Skin epidermis (tissue), 12 donors: ENCODE data around the gene ACSL3.

Source experiments
- H3K27ac ChIP-seq, 21 experiments: fragments of 200-600 bp; sonication (generic) in 11 of 21; one replicate each; pipeline ENCODE4 v1.5.0; 2020; ENCODE audit warnings: mild to moderate bottlenecking in 3 of 21, inconsistent platforms in 2 of 21, moderate library complexity in 2 of 21
- H3K4me3 ChIP-seq, 7 experiments: fragments of 200-600 bp; sonication (generic) in 2 of 7; one replicate each; pipeline ENCODE4 v1.5.0; 2020; ENCODE audit warnings: inconsistent platforms in 2 of 7, mild to moderate bottlenecking in 2 of 7, moderate library complexity in 1 of 7

ACSL3 gene

DNA sequence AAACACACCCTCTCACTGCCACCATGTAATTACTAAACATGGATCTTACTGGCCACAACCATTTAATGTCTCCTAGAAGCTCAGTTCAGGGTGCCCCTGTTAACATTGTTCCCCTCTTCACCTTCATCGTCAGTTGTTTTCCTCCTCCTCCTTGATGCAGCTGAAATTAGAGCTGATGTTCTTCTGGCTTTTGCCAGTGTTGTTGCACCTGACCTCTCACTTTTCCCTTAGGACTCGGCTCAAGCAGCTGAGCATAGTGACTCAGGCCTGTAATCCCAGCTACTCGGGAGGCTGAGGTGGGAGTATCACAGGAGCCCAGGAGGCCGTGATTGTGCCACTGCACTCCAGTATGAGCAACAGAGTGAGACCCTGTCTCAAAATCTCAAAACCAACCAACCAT lies 70.8 kb downstream of the ACSL3 start:
- no peak overlapping the region for H3K27ac ChIP-seq

GRCh38 chr2:222933458-222933857 lies 72.6 kb downstream of the ACSL3 start:
- Histone ChIP-seq H3K27ac (no peak overlapping the region), H3K4me3 (no peak overlapping the region)

More for the DNA sequence above, 70.8 kb downstream of the ACSL3 start:
- H3K4me3 ChIP-seq: no peak overlapping the region

- Histone ChIP-seq H3K4me3 (no peak overlapping the region), H3K27ac (no peak overlapping the region)
Observed at GRCh38 chr2:222935688-222936298, 75.0 kb downstream of the ACSL3 start.

- H3K4me3 ChIP-seq: no peak overlapping the region
- H3K27ac ChIP-seq: no peak overlapping the region
Observed at GRCh38 chr2:222936705-222937104, 75.9 kb downstream of the ACSL3 start.

DNA sequence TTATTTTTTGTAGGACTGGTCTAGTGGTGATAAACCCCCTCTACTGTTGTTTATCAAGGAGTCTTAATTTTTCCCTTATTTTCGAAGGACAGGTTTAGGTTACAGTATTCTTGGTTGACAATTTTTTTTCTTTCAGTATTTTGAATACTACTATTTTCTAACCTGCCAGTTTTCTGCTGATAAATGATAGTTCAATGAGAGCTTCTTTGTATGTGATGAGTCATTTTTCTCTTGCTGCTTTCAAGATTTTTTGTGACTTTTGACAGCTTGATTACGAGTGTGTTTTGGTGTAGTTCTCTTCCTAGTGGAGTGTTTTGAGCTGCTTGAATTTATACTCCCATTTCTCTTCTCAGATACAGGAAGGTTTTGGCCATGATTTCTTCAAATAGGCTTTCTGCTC lies 77.5 kb downstream of the ACSL3 start:
- no peak overlapping the region for H3K4me3 ChIP-seq
- no peak overlapping the region for H3K27ac ChIP-seq

DNA sequence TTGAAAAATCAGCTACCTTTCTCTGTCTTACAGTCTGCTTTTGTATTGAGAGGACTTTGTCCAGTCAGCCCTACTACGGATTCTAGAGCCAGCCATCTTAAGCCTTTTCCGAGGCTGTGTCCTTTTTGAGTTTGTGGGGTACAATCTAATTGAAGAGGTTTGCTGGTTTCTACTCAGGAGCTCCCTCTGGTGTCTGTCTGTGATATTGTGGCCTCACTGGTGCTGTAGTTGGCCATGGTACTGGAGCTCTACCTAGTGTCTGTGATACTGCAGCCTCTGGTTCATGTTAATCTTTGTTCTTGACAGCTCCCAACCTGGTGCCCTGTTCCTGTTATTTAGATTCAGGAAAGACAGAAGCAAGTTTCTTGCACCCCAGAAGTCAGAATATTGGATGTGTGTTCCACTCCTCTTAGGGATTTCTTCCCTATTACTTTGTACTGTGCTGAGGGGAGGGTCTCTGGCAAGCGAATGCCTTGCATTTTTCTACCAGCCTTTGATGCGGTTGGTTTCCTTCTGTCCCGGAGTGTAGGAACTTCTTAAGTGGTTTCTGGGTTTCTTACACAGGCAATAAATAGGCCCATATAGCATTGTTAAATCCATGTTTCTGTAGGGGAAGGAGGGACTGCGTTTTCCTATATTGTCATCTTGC lies 78.5 kb downstream of the ACSL3 start:
- H3K4me3 ChIP-seq: no peak overlapping the region
- no peak overlapping the region for H3K27ac ChIP-seq

DNA sequence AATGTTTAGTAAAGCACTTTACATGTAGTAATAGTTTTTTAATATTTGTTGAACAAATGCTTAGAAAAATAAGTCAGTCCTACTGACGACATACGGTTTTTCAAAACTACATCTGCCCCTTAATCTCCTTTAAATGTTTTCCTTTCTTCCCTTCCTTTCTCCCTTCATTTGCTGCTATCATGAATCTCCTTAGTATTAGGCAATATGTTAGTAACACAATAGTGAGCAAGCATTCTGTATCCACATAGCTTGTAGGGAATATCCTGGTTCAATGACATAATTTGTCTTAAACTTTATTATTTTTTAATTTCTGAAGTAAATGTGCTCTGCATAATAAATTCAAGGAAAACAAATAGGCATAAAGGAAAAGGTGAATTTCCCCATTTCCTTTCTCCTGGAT lies 79.1 kb downstream of the ACSL3 start:
- H3K4me3 ChIP-seq: no peak overlapping the region
- H3K27ac ChIP-seq: no peak overlapping the region

DNA sequence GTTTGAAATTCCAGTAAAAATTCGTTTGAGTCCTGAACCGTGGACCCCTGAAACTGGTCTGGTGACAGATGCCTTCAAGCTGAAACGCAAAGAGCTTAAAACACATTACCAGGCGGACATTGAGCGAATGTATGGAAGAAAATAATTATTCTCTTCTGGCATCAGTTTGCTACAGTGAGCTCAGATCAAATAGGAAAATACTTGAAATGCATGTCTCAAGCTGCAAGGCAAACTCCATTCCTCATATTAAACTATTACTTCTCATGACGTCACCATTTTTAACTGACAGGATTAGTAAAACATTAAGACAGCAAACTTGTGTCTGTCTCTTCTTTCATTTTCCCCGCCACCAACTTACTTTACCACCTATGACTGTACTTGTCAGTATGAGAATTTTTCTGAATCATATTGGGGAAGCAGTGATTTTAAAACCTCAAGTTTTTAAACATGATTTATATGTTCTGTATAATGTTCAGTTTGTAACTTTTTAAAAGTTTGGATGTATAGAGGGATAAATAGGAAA lies 80.7 kb downstream of the ACSL3 start:
- no peak overlapping the region for H3K4me3 ChIP-seq
- H3K27ac ChIP-seq: no peak overlapping the region

DNA sequence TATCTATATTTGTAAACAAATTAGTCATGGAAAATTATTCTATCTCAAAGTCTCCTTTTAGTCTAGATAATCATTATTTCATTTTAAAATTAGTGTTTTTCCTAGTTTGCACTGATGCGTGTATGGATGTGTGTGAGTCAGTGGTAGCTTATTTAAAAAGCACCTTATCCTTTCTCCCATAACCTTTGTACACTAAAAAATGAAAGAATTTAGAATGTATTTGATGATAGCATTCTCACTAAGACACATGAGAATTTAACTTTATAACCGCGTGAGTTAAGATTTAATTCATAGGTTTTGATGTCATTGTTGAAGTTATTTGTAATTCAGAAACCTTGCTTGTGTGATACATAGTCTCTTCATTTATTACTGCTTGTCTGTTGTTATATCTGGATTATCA lies 81.7 kb downstream of the ACSL3 start:
- no peak overlapping the region for H3K4me3 ChIP-seq

DNA sequence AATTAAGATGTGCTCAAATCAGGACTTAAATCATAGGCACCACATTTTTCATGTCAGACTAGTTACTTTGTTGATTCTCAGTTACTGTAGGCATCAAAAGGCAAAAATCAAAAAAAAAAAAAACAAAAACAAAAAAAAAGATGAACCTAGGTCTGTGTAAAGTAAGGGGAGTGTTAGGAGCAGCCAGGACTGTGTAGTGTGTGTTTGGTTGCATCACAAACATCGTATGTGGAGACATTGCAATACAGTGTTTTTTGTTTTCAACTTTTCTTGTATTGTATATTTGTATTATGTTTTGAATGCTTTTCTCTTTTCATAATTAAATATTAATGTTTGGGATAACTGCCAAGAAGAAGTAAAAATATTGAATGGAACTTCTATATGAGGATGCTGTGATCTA lies 82.1 kb downstream of the ACSL3 start:
- Histone ChIP-seq H3K27ac (no peak overlapping the region), H3K4me3 (no peak overlapping the region)

More for the DNA sequence above, 81.7 kb downstream of the ACSL3 start:
- no peak overlapping the region for H3K27ac ChIP-seq

GRCh38 chr2:222943820-222944219 lies 83.0 kb downstream of the ACSL3 start:
- Histone ChIP-seq H3K4me3 (no peak overlapping the region), H3K27ac (peak overlapping the region in 1 of 21 experiments; percentile 56)

DNA sequence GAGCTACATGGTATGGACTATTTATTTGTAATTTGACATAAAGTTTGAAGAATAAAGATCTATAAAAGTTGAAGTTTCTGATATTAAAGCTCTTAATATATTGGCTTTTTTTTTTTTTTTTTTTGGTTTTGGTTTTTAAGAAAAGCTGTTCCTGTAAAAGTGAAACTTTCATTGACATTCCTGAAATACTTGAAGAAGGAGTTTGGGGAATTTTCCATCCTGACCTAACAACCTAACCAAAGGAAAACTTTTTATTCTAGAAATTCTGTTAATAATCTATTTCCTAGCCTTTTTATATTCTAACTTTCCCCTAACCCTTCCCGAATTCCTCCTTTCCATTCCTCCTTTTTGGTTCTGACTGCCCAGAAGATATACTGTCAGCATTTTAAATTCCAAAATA lies 83.7 kb downstream of the ACSL3 start:
- no peak overlapping the region for H3K4me3 ChIP-seq
- peak overlapping the region in 1 of 21 experiments; percentile 7 for H3K27ac ChIP-seq

GRCh38 chr2:222944971-222945740 lies 84.3 kb downstream of the ACSL3 start:
- Histone ChIP-seq H3K4me3 (no peak overlapping the region), H3K27ac (peak overlapping the region in 1 of 21 experiments; percentile 7)

- Histone ChIP-seq H3K27ac (peak overlapping the region in 1 of 21 experiments; percentile 7), H3K4me3 (no peak overlapping the region)
Observed at GRCh38 chr2:222945887-222946286, 85.1 kb downstream of the ACSL3 start.

DNA sequence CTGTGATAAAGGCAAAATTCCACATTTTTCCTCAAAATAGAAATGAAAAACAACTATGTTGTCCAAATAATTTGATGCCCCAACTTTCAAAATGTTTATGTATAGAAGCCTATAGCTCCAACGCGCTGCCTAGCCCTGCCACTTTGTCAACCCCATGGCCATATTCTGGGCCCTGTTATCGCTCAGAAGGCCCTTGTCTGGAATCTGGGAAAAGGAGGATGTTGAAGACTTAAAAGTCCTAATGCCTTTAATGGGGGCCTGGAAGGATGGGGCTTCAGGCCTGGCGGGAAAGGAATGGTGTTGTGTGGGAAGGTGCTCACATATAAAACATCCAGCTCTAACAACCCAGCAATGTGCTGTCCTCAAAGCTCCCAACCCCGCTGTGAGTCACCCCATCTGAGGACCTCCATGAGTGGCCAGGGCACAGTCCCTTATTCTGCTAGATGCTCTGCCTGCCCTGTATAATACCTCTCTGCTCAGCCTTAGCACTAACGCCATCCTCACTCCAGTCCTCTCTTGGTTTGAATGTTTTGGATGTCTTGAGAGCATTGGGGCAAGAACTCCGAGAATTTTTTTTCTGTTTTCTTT lies 86.0 kb downstream of the ACSL3 start:
- Histone ChIP-seq H3K4me3 (no peak overlapping the region), H3K27ac (no peak overlapping the region)

- Histone ChIP-seq H3K27ac (no peak overlapping the region), H3K4me3 (no peak overlapping the region)
Observed at GRCh38 chr2:222949073-222949472, 88.2 kb downstream of the ACSL3 start.

- Histone ChIP-seq H3K4me3 (no peak overlapping the region), H3K27ac (no peak overlapping the region)
Observed at GRCh38 chr2:222949690-222950323, 89.0 kb downstream of the ACSL3 start.

DNA sequence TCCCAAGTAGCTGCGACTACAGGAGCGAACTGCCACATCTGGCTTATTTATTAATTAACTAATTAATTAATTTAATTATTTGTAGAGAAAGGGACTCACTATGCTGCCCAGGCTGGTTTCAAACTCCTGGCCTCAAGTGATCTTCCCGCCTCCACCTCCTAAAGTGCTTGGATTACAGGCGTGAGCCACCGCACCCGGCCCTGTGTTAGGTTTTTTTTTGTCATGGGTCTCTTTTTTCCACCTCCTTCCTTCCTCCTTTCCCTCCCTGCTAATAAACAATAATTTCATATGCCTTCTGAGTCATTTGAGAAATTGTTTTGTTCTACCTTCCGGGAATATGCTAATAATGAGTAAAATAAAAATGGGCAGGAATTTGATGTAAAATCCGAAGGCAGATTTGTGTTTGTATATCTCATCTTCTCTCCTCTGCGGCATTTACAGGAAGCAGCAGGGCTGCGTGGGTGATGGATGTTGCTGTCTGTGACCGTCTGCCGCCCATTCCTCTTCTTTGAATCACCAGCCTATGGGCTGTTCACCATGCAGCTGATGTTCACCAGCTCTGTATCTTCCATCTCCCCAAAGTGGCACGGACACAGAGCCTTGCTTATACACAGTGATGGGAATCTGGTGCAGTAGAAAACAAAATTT lies 89.9 kb downstream of the ACSL3 start:
- H3K4me3 ChIP-seq: no peak overlapping the region
- peak overlapping the region in 1 of 21 experiments; percentile 33 for H3K27ac ChIP-seq

GRCh38 chr2:222952204-222952603 lies 91.4 kb downstream of the ACSL3 start:
- Histone ChIP-seq H3K27ac (no peak overlapping the region), H3K4me3 (no peak overlapping the region)
